GM18951 (cell line): ENCODE data around the gene ATP9B.
"Not testable (repeated sequence)": the region's sequence is repeated elsewhere in the genome, so short reads cannot be mapped to it uniquely, and the experiment has no call there.

ENCODE experiments used
- POLR2A ChIP-seq: IDR thresholded peaks from 4 replicates; pipeline ENCODE4 v1.6.1; 2011; ENCODE audit warnings: mild to moderate bottlenecking; ENCODE audit not compliant: insufficient read length, insufficient read depth; ENCODE audit errors: extremely low read depth
- in situ Hi-C: fragments of 300-500 bp; cut with MboI; formaldehyde crosslinking; loops from one replicate; pipeline ENCODE4 v1.12.0; 2022; ENCODE audit warnings: low sequenced_read_pairs, mixed read lengths, inconsistent platforms; ENCODE audit not compliant: unreplicated experiment

The ATP9B gene

GRCh38 chr18:79129120-79129519, 59.9 kb downstream of the ATP9B start:
- TF ChIP-seq POLR2A = no peak
- in situ Hi-C loops = no loop called here

GRCh38 chr18:79133724-79134123, 64.5 kb downstream of the ATP9B start:
- TF ChIP-seq POLR2A = no peak
- in situ Hi-C loops = no loop called here

DNA sequence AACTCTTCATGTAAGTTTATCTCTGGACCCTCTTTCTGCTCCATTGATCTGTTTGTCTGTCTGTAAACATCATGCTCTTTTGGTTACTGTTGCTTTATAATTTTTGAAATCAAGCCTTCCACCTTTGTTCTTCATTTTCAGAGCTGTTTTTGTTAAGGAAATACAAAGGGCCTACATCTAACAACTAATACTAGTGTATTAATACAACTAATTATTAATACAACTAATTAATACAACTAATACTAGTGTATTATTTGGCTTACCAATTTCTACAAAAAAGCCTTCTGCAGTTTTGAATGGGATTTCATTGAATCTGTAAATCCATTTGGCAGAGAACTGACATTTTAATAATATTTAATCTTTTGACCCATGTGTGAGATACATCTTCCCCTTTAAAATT, 66.7 kb downstream of the ATP9B start:
- TF ChIP-seq POLR2A = no peak
- in situ Hi-C loops = no loop called here

- in situ Hi-C loops = no loop called here
- TF ChIP-seq POLR2A = no peak
Observed at GRCh38 chr18:79136742-79137141, 67.5 kb downstream of the ATP9B start.

DNA sequence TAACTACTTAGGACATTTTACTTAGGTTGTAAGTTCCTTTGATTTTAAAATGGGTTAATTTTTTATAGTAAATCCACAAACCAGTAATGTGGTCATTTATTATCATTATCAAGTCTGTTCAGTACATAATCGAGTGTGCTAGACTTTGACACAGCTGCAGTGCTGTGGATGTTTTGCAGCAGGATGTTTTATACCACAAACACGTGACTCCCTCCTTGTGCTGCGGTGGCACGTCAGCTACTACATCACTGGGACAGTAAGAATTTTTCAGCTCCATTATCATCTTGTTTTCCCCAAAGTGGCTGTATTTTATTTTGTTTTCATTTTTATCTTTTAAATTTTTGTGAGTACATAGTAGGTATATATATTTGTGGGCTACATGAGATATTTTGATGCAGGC, 70.0 kb downstream of the ATP9B start:
- in situ Hi-C loops = no loop called here
- TF ChIP-seq POLR2A = no peak

DNA sequence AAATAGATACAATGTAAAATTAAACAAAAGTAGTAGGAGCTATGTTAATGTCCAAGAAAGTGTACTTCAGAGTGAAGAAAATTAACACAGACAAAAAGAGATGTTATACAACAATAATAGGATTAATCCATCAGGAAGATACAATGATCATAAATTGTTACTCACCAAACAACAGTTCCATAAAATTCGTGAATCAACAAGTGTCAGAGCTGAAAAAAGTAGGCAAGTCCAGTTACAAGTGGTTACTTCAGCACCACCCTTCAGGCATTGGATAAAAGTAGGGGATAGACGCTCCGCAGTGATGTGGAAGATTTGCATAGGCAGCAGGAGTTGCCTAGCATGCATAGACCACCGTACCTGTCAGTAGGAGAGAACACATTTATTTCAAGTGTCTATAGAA, 77.8 kb downstream of the ATP9B start:
- no peak for TF ChIP-seq POLR2A
- in situ Hi-C loops = no loop called here

- TF ChIP-seq POLR2A = no peak
- in situ Hi-C loops = no loop called here
Observed at GRCh38 chr18:79151191-79151590, 82.0 kb downstream of the ATP9B start.

DNA sequence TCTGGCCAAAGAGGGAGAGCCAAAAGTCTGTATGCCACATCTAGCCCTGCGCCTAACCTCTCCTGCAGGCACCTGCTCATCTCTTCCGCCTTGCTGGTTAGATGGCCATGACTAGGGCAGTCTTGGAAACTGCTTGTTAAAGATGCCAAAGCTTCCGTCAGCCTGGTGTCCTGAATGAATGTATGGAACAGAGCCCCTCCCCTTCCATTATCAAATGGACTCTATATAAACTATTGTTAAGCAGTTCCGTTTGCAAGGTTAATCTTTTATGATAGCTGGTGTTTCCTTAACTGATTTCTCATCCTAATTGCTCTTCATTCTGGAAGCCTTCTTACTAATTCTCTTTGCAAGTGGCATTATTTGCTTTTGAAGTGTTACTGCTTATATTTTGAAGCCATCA, 87.1 kb downstream of the ATP9B start:
- in situ Hi-C loops = no loop called here
- no peak for TF ChIP-seq POLR2A

DNA sequence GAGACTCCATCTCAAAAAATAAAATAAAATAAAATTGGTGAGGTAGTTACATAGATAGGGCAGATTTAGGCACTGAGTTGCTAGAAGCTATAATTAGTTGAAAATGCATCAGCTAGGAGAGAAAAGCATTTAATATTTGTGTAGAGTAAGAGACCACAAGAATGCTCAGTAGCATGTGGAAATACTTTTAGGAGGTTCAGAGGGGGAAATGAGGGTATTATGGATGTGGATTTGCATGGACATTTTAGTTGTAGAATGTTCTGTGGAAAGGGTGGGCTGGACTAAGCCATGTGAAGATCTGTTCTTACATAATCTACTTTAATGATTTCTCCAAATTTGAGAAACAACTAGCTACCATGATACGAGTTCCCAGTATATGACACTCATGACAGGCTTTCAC, 95.5 kb downstream of the ATP9B start:
- in situ Hi-C loops = no loop called here
- no peak for TF ChIP-seq POLR2A

- TF ChIP-seq POLR2A = no peak
- in situ Hi-C loops = no loop called here
Observed at GRCh38 chr18:79166702-79167101, 97.5 kb downstream of the ATP9B start.

DNA sequence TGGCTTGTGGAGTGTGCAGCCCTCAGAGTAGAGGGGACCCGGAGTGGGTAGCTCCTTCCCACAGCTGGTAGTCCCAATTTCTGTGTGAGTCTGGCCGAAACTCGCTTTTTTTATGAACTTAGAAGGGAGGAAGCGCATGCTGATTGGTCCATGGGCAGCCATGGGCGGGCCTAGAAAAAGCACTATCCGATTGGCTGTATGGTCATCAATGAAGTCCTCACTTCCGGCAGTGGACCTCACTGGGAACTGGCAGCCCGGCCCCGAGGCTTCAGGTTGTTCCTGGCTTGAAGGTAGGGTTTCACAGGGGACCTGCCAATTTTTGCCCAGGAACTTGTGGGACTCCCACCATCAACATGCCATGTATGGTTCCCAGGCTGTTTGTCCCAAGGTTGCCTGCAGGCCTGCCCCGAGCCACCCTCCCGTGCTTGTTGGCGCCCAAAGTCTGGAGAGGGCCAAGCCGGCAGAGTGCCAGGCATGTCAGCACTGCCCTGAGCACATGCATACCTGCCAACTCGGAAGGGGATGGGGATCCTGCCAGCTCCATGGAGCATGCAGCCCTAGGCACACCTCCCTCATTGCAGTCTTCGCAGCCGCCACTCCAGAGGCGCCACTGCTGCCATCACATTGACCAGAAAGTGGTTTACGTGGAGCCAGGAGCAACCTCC, 98.5 kb downstream of the ATP9B start:
- TF ChIP-seq POLR2A = no peak
- in situ Hi-C loops = no loop called here

GRCh38 chr18:79169958-79170555, 100.9 kb downstream of the ATP9B start:
- no peak for TF ChIP-seq POLR2A
- in situ Hi-C loops = no loop called here

DNA sequence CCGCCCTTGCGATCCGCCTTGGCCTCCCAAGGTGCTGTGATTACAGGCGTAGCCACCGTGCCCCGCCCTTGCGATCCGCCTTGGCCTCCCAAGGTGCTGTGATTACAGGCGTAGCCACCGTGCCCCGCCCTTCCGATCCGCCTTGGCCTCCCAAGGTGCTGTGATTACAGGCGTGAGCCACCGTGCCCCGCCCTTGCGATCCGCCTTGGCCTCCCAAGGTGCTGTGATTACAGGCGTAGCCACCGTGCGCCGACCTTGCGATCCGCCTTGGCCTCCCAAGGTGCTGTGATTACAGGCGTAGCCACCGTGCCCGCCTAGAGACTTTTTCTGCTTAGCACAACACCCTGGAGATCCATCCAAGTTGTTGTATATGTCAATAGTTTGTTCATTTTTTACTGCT, 103.1 kb downstream of the ATP9B start:
- in situ Hi-C loops = not testable (repeated sequence)

DNA sequence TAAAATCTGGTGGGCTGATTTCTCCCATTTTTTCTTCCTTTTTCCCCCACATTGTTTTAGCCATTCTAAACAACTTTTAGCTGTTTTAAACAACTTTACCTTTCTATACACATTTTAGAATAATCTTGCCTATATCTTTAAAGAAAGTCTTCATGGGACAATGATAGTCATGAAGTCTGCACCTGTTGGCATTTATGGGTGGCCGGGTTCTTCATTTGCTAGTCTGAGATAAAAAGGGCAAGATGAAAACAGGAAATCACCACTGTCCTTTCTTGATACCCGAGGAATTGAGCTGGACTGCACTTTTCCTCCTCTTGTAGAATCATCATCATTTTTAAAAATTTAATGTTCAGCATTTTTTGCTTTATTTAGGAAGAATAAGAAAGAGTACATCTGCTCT, 104.5 kb downstream of the ATP9B start:
- TF ChIP-seq POLR2A = no peak
- in situ Hi-C loops = no loop called here
